Measurements from ENCODE around the gene ENDOD1. TPM values are rescaled to one million over a fixed set of nuclear protein-coding genes. Genes with fewer than 3 reads are reported as not detected.
"Not testable (repeated sequence)": the region's sequence is repeated elsewhere in the genome, so short reads cannot be mapped to it uniquely, and the experiment has no call there.

The ENDOD1 gene
- total RNA-seq, 2 experiments from 2014 or later: 13.0 to 14.1 TPM

DNA sequence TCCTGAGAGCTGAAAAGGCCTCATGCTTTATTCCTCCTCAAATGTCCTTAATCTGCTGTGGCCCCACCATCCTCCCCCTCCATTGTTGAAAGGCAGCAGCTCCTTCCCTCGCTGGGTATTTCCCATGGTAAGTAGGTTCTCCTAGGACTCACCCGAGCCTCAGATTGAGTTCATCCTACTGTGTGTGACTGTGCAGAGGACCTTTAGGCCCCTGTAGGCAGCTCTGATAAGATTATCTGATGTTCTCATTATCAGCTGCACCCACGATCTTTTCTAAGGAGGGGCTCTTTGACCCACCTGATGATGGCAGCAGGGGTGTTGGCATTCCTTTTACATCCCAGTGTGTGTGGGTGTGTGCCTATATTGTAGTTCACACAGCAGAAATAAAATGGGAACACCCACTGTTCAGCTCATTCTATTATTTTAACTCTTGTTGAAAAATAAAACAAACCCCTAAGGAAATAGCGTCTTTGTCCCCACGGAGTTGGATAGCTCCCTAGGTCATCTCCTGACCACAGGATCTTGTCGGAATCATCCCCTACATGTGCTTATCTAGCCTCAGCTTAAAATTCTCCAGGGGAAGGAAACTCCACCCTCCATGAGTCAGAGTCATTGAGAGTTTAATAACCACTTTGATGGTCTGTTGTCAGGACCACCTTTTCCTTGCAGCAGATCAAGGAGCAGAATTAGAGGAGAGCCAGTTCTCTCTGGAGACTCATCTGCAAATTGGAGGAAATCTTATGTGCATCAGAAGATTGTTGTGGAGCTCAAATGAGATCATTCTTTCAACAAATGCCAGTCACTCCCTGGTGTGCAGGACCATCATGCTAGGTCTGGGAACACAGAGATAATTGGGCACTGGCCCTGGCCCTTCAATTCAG is 19.3 kb downstream of the ENDOD1 start:
- POLR2A ChIA-PET: interaction anchor here (1.1 to 1.5 kb wide), 2 partner anchors 13 to 37 kb away, joined by 3 to 5 read pairs; no protein-coding TSS in a partner anchor
- ATAC-seq: no peak
- intact Hi-C loops (cut with micrococcal nuclease): no loop called here

DNA sequence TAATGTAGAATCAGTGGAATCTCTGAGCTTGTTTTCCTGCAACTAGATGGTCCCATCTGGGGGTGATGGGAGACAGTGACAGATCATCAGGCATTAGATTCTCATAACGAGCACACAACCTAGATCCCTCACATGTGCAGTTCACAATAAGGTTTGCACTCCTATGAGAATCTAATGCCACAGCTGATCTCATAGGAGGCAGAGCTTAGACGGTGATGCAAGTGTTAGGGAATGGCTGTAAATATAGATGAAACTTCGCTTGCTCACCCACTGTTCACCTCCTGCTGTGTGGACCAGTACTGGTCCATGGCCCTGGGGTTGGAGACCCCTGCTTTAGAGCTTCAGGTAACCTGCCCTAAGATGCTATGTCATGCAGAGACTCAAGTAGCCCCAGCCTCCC is 21.8 kb downstream of the ENDOD1 start:
- DNase-seq; H3K27ac Mint-ChIP-seq; H3K4me1 Mint-ChIP-seq (ENCODE audit: low read depth); H3K9me3 Mint-ChIP-seq; intact Hi-C loops (cut with micrococcal nuclease); H3K27me3 Mint-ChIP-seq; ATAC-seq; H3K4me3 Mint-ChIP-seq; POLR2A ChIA-PET: not testable (repeated sequence)
- CTCF ChIA-PET: interaction anchor here (1.3 kb wide), 1 partner anchor 43 kb away, joined by 3 read pairs; no protein-coding TSS in a partner anchor
- H3K36me3 Mint-ChIP-seq (ENCODE audit: low read depth): peaks cover 17% of the 10 kb centered on the region

More for the DNA sequence above, 19.3 kb downstream of the ENDOD1 start:
- TF ChIP-seq, protein P1, sequence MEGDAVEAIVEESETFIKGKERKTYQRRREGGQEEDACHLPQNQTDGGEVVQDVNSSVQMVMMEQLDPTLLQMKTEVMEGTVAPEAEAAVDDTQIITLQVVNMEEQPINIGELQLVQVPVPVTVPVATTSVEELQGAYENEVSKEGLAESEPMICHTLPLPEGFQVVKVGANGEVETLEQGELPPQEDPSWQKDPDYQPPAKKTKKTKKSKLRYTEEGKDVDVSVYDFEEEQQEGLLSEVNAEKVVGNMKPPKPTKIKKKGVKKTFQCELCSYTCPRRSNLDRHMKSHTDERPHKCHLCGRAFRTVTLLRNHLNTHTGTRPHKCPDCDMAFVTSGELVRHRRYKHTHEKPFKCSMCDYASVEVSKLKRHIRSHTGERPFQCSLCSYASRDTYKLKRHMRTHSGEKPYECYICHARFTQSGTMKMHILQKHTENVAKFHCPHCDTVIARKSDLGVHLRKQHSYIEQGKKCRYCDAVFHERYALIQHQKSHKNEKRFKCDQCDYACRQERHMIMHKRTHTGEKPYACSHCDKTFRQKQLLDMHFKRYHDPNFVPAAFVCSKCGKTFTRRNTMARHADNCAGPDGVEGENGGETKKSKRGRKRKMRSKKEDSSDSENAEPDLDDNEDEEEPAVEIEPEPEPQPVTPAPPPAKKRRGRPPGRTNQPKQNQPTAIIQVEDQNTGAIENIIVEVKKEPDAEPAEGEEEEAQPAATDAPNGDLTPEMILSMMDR (IDR thresholded peaks at IDR 0.05): no peak
- CTCF ChIA-PET: interaction anchor here (1.1 to 1.2 kb wide), 2 partner anchors 16 to 39 kb away, joined by 4 to 5 read pairs; no protein-coding TSS in a partner anchor
- DNase-seq: no peak
- Mint-ChIP-seq H3K4me3 (no peak overlapping the region), H3K36me3 (ENCODE audit: low read depth) (peaks cover 17% of the 10 kb centered on the region), H3K27me3 (no peaks in the 10 kb centered on the region), H3K9me3 (no peaks in the 10 kb centered on the region), H3K4me1 (ENCODE audit: low read depth) (peaks cover 14% of the 10 kb centered on the region), H3K27ac (no peak overlapping the region)

DNA sequence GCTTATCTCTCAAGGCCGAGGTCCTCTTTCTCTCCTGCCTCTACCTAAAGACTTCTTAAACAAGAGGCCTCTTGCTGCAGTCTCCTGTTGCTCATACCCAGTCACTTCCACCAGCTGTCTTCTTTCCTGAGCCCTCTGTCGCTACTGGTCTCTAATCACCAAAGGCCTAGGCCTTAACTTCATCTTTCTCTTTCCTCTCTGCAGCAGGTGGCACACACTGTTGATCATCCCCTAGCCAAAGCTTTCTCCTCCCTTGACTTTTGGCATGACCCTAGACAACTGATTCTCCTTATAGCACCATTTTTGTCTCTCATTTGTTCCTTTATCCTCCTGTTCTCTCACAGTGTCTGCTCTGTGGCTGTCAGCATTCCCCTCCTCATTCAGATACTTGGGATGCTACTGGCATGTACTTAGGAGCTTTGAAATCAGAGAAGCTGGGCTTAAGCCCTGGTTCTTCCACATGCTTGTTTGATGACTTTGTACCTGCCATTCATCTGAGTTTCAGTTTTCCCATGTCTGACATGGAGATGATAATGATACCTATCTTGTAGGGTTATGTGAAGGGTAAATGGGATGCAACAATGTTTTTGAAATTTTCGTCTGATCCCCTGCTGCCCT is 22.4 kb downstream of the ENDOD1 start:
- Mint-ChIP-seq H3K36me3 (ENCODE audit: low read depth) (peaks cover 17% of the 10 kb centered on the region), H3K9me3 (no peaks in the 10 kb centered on the region), H3K27ac (no peak overlapping the region), H3K4me1 (ENCODE audit: low read depth) (peaks cover 6% of the 10 kb centered on the region), H3K4me3 (no peak overlapping the region), H3K27me3 (no peaks in the 10 kb centered on the region)
- TF ChIP-seq, protein P1 (IDR thresholded peaks at IDR 0.05): no peak
- ATAC-seq (no peak), DNase-seq (no peak)
- intact Hi-C loops (cut with micrococcal nuclease): no loop called here
- ChIA-PET POLR2A (no interaction called here), CTCF (interaction anchor here (1.3 kb wide), 1 partner anchor 43 kb away, joined by 3 read pairs; no protein-coding TSS in a partner anchor)

DNA sequence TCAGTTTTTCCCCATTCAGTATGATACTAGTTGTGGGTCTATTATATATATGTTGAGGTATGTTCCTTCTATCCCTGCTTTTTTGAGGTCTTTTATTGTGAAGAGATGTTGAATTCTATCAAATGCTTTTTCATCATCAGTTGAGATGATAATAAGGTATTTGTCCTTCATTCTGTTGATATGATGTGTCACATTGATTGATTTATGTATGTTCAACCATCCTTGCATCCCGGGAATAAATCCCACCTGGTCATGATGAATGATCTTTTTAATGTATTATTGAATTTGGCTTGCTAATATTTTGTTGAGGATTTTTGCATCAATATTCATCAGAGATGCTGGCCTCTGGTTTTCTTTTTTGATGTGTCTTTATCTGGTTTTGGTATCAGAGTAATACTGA is 26.0 kb downstream of the ENDOD1 start:
- CTCF ChIA-PET: no interaction called here
- no peak overlapping the region for H3K4me3 Mint-ChIP-seq
- TF ChIP-seq, protein P1 (IDR thresholded peaks at IDR 0.05): no peak
- ATAC-seq (no peak), DNase-seq (no peak)
- no peaks in the 10 kb centered on the region for H3K27me3 Mint-ChIP-seq
- H3K27ac Mint-ChIP-seq: no peak overlapping the region
- intact Hi-C loops (cut with micrococcal nuclease): no loop called here
- POLR2A ChIA-PET: no interaction called here
- H3K9me3 Mint-ChIP-seq: peaks cover 6% of the 10 kb centered on the region
- H3K4me1 Mint-ChIP-seq (ENCODE audit: low read depth): peaks cover 7% of the 10 kb centered on the region
- H3K36me3 Mint-ChIP-seq (ENCODE audit: low read depth): peaks cover 11% of the 10 kb centered on the region

DNA sequence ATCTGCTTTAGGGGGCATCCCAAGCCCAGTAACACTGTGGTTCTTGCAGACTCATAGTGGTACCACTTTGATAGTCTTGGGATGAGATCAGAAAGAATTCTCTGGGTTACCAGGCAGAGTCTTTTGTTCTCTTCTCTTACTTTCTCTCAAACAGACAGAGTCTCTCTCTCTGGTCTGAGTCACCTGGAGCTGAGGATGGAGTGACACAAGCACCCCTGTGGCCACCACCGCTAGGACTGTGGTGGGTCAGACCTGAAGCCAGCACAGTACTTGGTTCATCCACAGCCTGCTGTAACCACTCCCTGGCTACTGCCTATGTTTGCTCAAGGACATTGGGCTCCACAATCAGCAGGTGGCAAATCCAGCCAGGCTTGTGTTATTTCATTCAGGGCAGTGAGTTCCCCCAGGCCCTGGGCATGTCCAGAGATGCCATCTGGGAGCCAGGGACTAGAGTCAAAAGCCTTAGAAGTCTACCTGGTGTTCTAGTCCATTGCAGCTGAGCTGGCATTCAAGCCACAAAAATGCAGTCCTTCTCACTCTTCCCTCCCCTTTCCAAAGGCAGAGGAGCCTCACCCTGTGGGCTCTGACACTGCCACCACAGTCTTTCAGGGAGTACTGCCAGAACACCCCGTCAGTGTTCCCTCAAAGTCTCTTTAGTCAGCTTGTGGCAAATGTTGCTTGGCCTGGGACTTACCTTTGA is 29.9 kb downstream of the ENDOD1 start:
- H3K27me3 Mint-ChIP-seq: no peaks in the 10 kb centered on the region
- intact Hi-C loops (cut with micrococcal nuclease): no loop called here
- peaks cover 6% of the 10 kb centered on the region for H3K9me3 Mint-ChIP-seq
- TF ChIP-seq, protein P1 (IDR thresholded peaks at IDR 0.05): no peak
- H3K27ac Mint-ChIP-seq: no peak overlapping the region
- no peak for DNase-seq
- POLR2A ChIA-PET: interaction anchor here (0.6 kb wide), 1 partner anchor 195 kb away, joined by 3 read pairs; no protein-coding TSS in a partner anchor
- peak; percentile 24 for ATAC-seq
- peaks cover 4% of the 10 kb centered on the region for H3K36me3 Mint-ChIP-seq (ENCODE audit: low read depth)
- CTCF ChIA-PET: no interaction called here
- H3K4me3 Mint-ChIP-seq: no peak overlapping the region
- H3K4me1 Mint-ChIP-seq (ENCODE audit: low read depth): peaks cover 7% of the 10 kb centered on the region
